Ascending aorta (tissue), 2 donors: Measurements from ENCODE around the gene ANKRD27. TPM values are rescaled to one million over a fixed set of nuclear protein-coding genes. Genes with fewer than 3 reads are reported as not detected.

Experiments
- DNase-seq, 2 donors: peaks; one replicate each; pipeline ENCODE4 v3.0.0-alpha.2; 2019; ENCODE audit warnings: low spot score in 2 of 2
- H3K27ac ChIP-seq, 2 donors: fragments of 200-600 bp; sonication (generic); one replicate each; pipeline ENCODE4 v1.5.1; 2016 to 2017; ENCODE audit warnings: mild to moderate bottlenecking in 1 of 2
- H3K27me3 ChIP-seq: fragments of 200-600 bp; sonication (generic); one replicate; pipeline ENCODE4 v1.5.1; 2017
- H3K36me3 ChIP-seq, 2 donors: fragments of 200-600 bp; sonication (generic); one replicate each; pipeline ENCODE4 v1.5.1; 2016
- H3K4me1 ChIP-seq, 2 donors: fragments of 200-600 bp; sonication (generic); one replicate each; pipeline ENCODE4 v1.5.1; 2016 to 2017; ENCODE audit warnings: mild to moderate bottlenecking in 1 of 2
- H3K4me3 ChIP-seq, 2 donors: fragments of 200-600 bp; sonication (generic); one replicate each; pipeline ENCODE4 v1.5.1; 2016 to 2017; ENCODE audit warnings: mild to moderate bottlenecking in 1 of 2
- H3K9me3 ChIP-seq, 2 donors: fragments of 200-600 bp; sonication (generic); one replicate each; pipeline ENCODE4 v1.5.1; 2016
- intact Hi-C: fragments of 100-400 bp; cut with DNase I; formaldehyde crosslinking; loops from one replicate; pipeline ENCODE4 v1.15.1; 2023
- total RNA-seq: library from RNA; depleted of rRNA; stranded (reverse); fragments of >200 nt; gene quantifications from one replicate; pipeline ENCODE4 v1.1.0, GENCODE V29; 2016
- TF ChIP-seq, protein P1 (sequence below), 3 experiments: fragments of 200-600 bp in 2 of 3; fragments of 450-650 bp in 1 of 3; sonication (generic) in 2 of 3; IDR thresholded peaks; one replicate each; pipeline ENCODE4 v1.5.1; 2016 to 2019; ENCODE audit warnings: antibody characterized with exemption in 3 of 3, mild to moderate bottlenecking in 1 of 3, moderate library complexity in 1 of 3

The ANKRD27 gene
- total RNA-seq, 1 donor from 2014 or later: 17.3 TPM

DNA sequence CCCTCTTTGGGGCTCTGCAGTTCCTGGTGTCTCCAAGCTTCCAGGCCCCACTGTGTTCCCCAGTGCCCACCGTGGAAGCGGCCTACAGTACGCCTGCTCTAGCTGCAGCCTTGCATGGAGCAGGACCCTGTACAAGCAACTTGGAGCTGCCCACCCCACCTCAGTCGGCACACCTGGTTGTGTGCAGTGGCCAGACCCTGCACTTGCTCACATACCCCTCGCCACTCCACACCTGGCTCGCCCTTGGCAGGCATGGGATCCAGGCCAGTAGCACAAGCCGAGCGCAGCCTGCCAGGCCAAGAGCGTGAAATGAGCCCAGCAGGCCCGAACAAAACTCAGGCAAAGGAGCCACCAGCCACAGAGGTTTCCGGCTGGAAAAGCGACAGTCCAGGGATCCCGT lies 36.4 kb downstream of the ANKRD27 start:
- intact Hi-C loops: no loop called here
- peaks cover 64 to 76% of the 10 kb centered on the region in 2 donors for H3K36me3 ChIP-seq

DNA sequence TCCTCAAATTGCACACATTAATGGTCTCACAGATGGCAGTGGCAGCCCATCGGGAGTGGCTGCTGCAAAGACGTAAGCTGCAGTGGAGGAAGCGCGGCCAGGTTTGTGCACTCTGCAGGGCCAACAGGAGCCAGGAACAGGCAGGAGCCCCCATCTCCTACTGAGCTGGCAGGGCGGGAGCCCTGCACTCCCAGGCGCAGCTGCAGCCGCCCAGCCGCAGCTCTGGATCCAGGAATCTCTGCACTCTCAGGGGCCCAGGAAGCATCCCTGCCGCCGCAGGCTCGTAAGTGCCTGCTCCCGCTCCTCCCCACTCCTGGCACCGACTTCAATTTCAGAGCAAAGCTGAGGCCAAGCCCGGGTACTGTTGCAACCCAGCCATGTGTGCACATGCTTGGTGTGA lies 37.5 kb downstream of the ANKRD27 start:
- H3K27me3 ChIP-seq: no peaks in the 10 kb centered on the region
- no peak overlapping the region for H3K27ac ChIP-seq
- no peak overlapping the region for H3K4me3 ChIP-seq
- DNase-seq: no peak
- no peaks in the 10 kb centered on the region for H3K9me3 ChIP-seq
- H3K36me3 ChIP-seq: peaks cover 53 to 71% of the 10 kb centered on the region in 2 donors
- H3K4me1 ChIP-seq: no peaks in the 10 kb centered on the region
- TF ChIP-seq, protein P1, sequence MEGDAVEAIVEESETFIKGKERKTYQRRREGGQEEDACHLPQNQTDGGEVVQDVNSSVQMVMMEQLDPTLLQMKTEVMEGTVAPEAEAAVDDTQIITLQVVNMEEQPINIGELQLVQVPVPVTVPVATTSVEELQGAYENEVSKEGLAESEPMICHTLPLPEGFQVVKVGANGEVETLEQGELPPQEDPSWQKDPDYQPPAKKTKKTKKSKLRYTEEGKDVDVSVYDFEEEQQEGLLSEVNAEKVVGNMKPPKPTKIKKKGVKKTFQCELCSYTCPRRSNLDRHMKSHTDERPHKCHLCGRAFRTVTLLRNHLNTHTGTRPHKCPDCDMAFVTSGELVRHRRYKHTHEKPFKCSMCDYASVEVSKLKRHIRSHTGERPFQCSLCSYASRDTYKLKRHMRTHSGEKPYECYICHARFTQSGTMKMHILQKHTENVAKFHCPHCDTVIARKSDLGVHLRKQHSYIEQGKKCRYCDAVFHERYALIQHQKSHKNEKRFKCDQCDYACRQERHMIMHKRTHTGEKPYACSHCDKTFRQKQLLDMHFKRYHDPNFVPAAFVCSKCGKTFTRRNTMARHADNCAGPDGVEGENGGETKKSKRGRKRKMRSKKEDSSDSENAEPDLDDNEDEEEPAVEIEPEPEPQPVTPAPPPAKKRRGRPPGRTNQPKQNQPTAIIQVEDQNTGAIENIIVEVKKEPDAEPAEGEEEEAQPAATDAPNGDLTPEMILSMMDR (IDR thresholded peaks at IDR 0.05): no peak
- intact Hi-C loops: no loop called here

More for the DNA sequence above, 36.4 kb downstream of the ANKRD27 start:
- Histone ChIP-seq H3K4me3 (no peak overlapping the region), H3K27me3 (no peaks in the 10 kb centered on the region), H3K4me1 (no peaks in the 10 kb centered on the region), H3K27ac (no peak overlapping the region), H3K9me3 (no peaks in the 10 kb centered on the region)
- TF ChIP-seq, protein P1 (IDR thresholded peaks at IDR 0.05): no peak
- no peak for DNase-seq

- no peak for DNase-seq
- H3K9me3 ChIP-seq: no peaks in the 10 kb centered on the region
- no peak overlapping the region for H3K27ac ChIP-seq
- TF ChIP-seq, protein P1 (IDR thresholded peaks at IDR 0.05): no peak
- H3K27me3 ChIP-seq: no peaks in the 10 kb centered on the region
- H3K4me1 ChIP-seq: no peaks in the 10 kb centered on the region
- H3K4me3 ChIP-seq: no peak overlapping the region
- H3K36me3 ChIP-seq: peaks cover 42 to 71% of the 10 kb centered on the region in 2 donors
- intact Hi-C loops: no loop called here
Observed at GRCh38 chr19:32631381-32631780, 43.6 kb downstream of the ANKRD27 start.

- DNase-seq: no peak
- Histone ChIP-seq H3K4me3 (no peak overlapping the region), H3K27me3 (no peaks in the 10 kb centered on the region), H3K27ac (no peak overlapping the region), H3K36me3 (peaks cover 43 to 71% of the 10 kb centered on the region in 2 donors), H3K9me3 (no peaks in the 10 kb centered on the region), H3K4me1 (no peaks in the 10 kb centered on the region)
- intact Hi-C loops: no loop called here
- TF ChIP-seq, protein P1 (IDR thresholded peaks at IDR 0.05): no peak
Observed at GRCh38 chr19:32630338-32630737, 44.6 kb downstream of the ANKRD27 start.

- H3K27me3 ChIP-seq: no peaks in the 10 kb centered on the region
- H3K4me1 ChIP-seq: no peaks in the 10 kb centered on the region
- TF ChIP-seq, protein P1 (IDR thresholded peaks at IDR 0.05): no peak
- H3K4me3 ChIP-seq: no peak overlapping the region
- DNase-seq: no peak
- H3K9me3 ChIP-seq: no peaks in the 10 kb centered on the region
- intact Hi-C loops: no loop called here
- no peak overlapping the region for H3K27ac ChIP-seq
- H3K36me3 ChIP-seq: peaks cover 59 to 89% of the 10 kb centered on the region in 2 donors
Observed at GRCh38 chr19:32627714-32628270, 47.2 kb downstream of the ANKRD27 start.

GRCh38 chr19:32626969-32627368 lies 48.0 kb downstream of the ANKRD27 start:
- intact Hi-C loops: no loop called here
- H3K4me3 ChIP-seq: no peak overlapping the region
- no peaks in the 10 kb centered on the region for H3K4me1 ChIP-seq
- H3K9me3 ChIP-seq: no peaks in the 10 kb centered on the region
- H3K36me3 ChIP-seq: peaks cover 67 to 95% of the 10 kb centered on the region in 2 donors
- no peak for DNase-seq
- TF ChIP-seq, protein P1 (IDR thresholded peaks at IDR 0.05): no peak
- H3K27ac ChIP-seq: no peak overlapping the region
- no peaks in the 10 kb centered on the region for H3K27me3 ChIP-seq
